ENCODE results near the gene IQCH.

GRCh38 chr15:67335026-67335425 is 80.4 kb downstream of the IQCH start:
- TF ChIP-seq, protein P1, sequence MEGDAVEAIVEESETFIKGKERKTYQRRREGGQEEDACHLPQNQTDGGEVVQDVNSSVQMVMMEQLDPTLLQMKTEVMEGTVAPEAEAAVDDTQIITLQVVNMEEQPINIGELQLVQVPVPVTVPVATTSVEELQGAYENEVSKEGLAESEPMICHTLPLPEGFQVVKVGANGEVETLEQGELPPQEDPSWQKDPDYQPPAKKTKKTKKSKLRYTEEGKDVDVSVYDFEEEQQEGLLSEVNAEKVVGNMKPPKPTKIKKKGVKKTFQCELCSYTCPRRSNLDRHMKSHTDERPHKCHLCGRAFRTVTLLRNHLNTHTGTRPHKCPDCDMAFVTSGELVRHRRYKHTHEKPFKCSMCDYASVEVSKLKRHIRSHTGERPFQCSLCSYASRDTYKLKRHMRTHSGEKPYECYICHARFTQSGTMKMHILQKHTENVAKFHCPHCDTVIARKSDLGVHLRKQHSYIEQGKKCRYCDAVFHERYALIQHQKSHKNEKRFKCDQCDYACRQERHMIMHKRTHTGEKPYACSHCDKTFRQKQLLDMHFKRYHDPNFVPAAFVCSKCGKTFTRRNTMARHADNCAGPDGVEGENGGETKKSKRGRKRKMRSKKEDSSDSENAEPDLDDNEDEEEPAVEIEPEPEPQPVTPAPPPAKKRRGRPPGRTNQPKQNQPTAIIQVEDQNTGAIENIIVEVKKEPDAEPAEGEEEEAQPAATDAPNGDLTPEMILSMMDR (conservative IDR thresholded peaks at IDR 0.05): no peak
- TF ChIP-seq ZFX (IDR thresholded peaks at IDR 0.05): no peak
